Airway epithelial cell (primary cell): ENCODE data around the gene HBEGF. TPM values are rescaled to one million over a fixed set of nuclear protein-coding genes. Genes with fewer than 3 reads are reported as not detected.

Source experiments
- total RNA-seq: library from RNA; depleted of rRNA; stranded (reverse); fragments of >200 nt; gene quantifications from 2 replicates; pipeline ENCODE4 v1.2.3, GENCODE V29; 2015

The HBEGF gene, protein sequence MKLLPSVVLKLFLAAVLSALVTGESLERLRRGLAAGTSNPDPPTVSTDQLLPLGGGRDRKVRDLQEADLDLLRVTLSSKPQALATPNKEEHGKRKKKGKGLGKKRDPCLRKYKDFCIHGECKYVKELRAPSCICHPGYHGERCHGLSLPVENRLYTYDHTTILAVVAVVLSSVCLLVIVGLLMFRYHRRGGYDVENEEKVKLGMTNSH
- 16.0 and 18.1 TPM in 2 replicates for total RNA-seq

GRCh38 chr5:140346348-140347221 is at the start of gene HBEGF:
TSS of gene HBEGF (minus strand) at chr5:140346603. CDS start at chr5:140346328, 275 bp downstream.

DNA sequence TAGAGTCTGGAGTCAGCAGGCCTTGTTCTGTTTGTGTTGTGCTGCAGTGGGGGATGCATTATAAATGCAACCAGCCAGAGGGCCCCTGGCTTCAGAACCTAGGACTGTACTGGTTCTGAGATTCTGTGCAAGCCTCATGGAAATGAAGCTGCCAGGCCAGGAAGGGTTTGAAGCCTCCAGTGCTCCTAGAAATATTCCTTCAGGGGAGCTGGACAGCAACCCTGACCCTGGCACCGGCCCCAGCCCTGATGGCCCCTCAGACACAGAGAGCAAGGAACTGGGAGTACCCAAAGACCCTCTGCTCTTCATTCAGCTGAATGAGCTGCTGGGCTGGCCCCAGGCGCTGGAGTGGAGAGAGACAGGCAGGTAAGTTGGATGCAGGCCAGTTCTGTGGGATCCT is 13.7 kb upstream of the HBEGF start, which contains the start of gene SLC4A9:
Gene SLC4A9, plus strand, starts transcription at position 94 of the 400 bp plus-strand sequence. Its CDS starts 43 bp downstream, at position 137.

DNA sequence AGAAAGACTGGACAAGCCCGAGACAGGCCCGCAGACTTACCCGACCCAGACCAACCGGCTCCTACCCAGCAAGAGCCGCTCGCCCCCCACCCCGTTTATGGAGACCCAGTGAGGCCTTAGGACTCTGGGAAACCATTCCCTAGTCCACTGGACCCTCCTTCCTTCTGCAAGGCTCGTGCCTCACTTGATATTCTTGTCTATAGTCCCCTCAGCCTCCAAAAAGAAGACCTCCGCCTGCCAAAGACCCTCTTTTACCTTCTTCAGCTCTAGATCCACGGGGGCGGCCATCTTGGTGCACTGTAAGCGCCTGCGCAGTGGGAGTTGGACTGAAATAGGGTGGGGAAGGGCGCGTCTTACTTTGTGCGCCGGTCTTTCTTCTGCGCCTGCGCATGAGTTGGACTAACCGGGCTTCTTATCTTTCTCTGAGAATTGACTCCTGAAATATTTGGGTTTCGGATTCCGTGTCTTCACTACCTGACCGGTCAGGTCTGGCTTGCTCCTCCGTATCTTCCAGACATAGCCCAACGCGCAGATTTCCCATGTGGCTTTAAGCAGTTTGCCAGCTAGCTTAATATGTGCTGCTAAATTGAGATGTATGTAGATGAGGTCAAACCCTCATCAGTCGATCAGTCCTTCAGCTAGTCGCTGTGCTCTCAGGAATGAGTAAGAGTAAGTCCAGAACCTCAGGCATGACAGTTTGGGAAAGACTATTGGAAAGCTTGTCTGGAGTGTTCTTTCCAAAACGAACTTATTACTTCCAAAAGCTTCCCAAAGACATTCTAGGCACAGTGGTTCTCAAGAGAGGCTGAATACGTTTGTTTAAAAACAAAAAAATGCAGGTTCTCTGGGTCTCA is 43.4 kb downstream of the HBEGF start, which contains the start of gene PFDN1:
Gene PFDN1, minus strand, starts transcription at position 316 of the 854 bp plus-strand sequence. Its CDS starts 28 bp downstream, at position 288.

Other genes with a start within 250 kb of the HBEGF start
- 5.2 and 6.1 TPM in 2 replicates for gene PURA, start 232.5 kb downstream of the HBEGF start, total RNA-seq
- 0.70 and 1.1 TPM in 2 replicates for gene IGIP, start 220.7 kb downstream of the HBEGF start, total RNA-seq
- 19.0 and 27.5 TPM in 2 replicates for gene CYSTM1, start 171.4 kb downstream of the HBEGF start, total RNA-seq
- 87.7 and 92.6 TPM in 2 replicates for gene PFDN1, start 43.5 kb downstream of the HBEGF start, total RNA-seq
- gene SLC4A9, start 13.6 kb upstream of the HBEGF start, total RNA-seq: not detected in 2 replicates
- 37.6 and 40.0 TPM in 2 replicates for gene ANKHD1, start 55.2 kb upstream of the HBEGF start, total RNA-seq
- gene EIF4EBP3, start 201.1 kb upstream of the HBEGF start, total RNA-seq: 6.0 and 6.3 TPM in 2 replicates
- gene SRA1, start 210.9 kb upstream of the HBEGF start, total RNA-seq: 31.1 and 38.7 TPM in 2 replicates
- gene APBB3, start 218.0 kb upstream of the HBEGF start, total RNA-seq: 7.4 and 8.0 TPM in 2 replicates
- 40.3 and 45.9 TPM in 2 replicates for gene SLC35A4, start 218.2 kb upstream of the HBEGF start, total RNA-seq